WI38 (cell line): ENCODE measurements around the gene PXMP2.

Experiments used
- H3K4me3 ChIP-seq: 2 replicates; pipeline ENCODE4 v1.5.1; 2011; ENCODE audit warnings: low read depth, mild to moderate bottlenecking, control low read depth, low read length
- TF ChIP-seq, protein P1 (sequence below): IDR thresholded peaks from 2 replicates; pipeline ENCODE4 v1.5.1; 2012; ENCODE audit warnings: low read depth, mild to moderate bottlenecking, control low read depth, low read length

PXMP2 gene

DNA sequence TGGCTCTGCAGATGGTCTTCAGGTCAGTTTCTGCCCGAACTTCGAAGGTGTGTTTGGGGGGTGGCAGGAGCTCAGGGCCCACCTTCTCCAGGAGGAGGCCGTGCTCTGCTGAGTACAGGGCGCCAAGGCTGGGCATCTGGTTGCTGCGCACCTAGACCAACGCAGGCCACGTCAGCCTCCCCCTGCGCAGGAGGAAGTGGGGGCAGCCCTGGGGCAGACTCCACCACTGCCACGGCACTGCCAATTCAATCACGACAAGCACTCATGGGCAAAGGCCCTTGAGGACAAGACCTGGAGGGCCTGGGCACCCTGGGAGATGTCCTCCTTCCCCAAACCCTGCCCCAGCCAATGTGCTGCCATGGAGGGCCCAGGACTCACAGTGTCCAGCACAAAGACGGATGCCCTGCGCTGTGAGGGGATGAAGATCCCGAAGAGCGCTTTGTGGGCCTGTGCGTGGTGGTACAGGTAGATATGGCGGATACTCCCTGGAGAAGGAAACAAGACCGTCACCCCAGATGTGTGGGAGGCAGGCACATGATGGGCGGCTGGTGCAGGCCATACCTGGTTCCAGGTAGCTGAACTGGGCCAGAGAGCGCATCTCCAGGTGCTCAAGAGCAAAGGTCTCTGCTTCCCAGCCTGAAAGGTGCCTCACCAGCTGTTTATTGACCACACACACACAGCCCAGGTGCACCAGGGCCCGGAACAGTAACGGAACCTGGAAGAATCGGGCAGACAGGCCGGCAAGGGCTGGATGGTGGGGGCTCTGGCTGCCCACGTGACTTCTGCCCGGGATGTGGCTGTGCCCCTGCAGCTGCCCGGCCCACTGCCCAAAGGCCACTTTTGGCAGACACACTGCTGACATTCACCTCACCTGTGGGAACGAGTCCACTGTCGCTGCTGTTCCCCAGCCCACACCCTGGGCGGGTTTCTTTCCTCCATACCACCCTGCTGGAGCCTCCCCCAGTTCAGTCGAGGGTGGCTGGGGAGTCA is 44.2 kb upstream of the PXMP2 start:
- TF ChIP-seq, protein P1, sequence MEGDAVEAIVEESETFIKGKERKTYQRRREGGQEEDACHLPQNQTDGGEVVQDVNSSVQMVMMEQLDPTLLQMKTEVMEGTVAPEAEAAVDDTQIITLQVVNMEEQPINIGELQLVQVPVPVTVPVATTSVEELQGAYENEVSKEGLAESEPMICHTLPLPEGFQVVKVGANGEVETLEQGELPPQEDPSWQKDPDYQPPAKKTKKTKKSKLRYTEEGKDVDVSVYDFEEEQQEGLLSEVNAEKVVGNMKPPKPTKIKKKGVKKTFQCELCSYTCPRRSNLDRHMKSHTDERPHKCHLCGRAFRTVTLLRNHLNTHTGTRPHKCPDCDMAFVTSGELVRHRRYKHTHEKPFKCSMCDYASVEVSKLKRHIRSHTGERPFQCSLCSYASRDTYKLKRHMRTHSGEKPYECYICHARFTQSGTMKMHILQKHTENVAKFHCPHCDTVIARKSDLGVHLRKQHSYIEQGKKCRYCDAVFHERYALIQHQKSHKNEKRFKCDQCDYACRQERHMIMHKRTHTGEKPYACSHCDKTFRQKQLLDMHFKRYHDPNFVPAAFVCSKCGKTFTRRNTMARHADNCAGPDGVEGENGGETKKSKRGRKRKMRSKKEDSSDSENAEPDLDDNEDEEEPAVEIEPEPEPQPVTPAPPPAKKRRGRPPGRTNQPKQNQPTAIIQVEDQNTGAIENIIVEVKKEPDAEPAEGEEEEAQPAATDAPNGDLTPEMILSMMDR, result no peak
- no peak overlapping the region for H3K4me3 ChIP-seq

DNA sequence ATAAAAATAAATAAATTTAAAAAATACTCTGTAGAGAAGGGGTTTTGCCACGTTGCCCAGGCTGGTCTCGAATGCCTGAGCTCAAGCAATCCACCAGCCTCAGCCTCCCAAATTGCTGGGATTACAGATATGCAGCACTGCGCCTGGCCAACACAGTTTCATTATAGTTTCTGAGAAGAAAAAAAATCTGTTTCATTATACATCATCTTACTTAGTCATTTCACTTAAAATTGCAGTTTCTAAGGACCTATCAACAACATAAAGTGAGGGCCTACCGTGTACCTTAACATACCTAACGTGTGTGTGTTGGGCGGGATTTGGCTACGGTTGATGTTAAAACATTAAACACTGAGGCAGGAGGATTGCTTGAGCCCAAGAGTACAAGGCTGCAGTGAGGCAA is 40.5 kb upstream of the PXMP2 start:
- TF ChIP-seq, protein P1, result no peak
- H3K4me3 ChIP-seq, result no peak overlapping the region

DNA sequence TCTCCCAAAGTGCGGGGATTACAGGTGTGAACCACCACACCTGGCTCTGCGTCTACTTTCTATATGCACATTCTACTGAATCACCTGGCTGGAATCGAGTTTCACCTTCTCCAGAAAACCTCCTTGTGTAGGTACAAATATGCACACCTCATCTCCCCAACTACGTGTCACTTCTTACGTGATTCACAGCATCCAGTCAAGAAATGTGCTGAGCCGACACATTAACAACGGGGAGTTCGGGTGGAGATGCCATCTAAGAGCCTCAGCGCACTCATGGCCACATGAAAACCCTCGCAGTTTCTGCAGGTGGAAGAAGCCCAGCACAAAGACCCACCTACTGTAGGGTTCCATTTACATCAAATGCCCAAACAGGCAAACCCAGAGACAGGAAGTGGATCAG is 39.5 kb upstream of the PXMP2 start:
- TF ChIP-seq, protein P1, result no peak

DNA sequence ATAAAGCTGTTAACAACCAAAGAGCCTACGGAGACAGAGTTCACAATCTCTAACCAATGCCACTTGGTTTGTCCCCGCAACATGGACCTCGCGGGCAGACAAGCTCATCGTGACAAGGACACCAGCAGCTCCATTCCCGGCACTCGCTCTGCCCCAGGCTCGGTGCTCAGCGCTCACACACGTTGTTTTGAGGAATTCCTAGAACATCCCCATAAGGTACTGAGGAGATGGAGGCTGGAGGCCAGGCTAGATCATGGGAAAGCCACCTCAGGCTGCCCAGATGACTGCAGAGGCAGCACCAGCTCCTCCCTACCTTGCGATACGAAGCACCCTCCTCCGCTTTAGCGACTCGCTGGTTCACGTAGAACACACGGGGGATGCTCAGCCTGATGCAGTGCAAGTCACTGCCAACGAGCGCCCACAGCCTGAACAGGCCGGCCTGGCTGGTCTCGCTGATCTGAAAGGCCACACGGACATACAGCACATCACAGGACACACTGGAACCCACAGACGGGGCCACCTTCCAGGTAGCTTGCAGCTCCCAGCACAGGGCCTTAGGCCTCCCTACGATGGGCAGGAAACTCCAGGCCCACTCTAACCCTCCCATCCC is 38.7 kb upstream of the PXMP2 start:
- TF ChIP-seq, protein P1, result no peak
- H3K4me3 ChIP-seq, result no peak overlapping the region

More for the DNA sequence above, 39.5 kb upstream of the PXMP2 start:
- no peak overlapping the region for H3K4me3 ChIP-seq

DNA sequence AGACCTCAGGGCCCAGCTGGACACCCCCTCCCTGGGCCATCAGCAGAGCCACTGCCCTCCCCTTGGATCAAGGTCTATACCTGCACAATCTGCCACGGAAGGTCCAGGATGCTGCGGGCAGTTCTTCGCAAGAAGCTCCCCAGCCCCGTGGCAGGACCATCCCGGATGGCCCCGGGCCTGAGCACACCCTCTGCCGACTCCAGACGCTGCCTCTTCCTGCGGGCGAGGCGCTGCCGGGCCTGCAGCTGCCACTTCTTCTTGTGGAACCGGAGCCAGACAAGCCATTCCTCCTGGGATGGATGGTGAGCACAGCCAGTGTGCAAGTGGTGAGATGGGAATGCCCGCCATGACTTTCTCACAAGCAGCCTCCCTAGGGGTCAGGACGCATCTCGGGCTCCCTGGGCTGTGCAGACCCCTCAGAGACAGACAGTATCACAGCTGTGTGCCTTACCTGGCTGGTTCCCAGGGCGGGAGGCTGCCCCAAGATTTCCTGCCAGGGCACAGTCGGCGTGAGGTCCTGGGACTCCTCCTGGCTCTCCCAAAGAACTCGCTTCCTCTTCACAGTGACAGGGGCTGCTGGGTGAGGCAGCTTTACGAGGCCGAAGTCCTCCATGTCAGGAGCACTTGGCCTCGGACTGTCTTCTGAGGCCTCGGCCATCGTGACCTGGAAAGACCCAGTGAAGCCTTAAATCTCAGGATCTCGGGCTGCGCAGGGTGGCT is 38.0 kb upstream of the PXMP2 start:
- no peak overlapping the region for H3K4me3 ChIP-seq
- TF ChIP-seq, protein P1, result no peak

DNA sequence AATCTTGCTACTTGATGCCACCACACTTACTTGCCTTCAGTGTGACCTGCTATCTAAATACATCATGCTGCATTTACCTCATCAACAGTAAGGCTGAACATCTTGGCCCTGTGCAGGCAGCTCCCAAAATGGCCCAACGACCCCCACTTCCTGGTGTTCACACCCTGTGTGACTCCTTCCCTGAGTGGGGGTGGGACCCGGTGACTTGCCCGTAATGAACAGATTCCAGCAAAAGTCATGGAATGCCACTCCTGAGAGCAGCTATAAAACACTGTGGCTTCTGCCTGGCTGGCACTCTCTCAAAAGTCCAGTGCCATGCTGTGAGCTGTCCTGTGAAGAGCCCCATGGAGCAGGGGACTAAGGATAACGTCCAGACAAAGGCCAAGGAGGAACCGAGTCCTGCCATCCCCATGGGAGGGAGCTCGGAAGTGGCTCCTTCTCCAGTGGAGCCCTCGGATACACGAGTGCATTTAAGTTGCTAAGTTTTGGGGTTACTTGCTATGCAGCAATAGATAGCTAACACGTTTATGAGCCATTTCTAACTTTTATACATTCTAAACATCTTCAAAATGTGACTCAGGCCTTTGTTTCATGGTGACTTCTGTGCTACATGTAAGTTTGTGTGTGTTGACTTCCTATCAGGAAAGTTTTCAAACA is 35.8 kb upstream of the PXMP2 start:
- TF ChIP-seq, protein P1, result no peak
- no peak overlapping the region for H3K4me3 ChIP-seq
